ENCODE results near the gene AXL. TPM values are rescaled to one million over a fixed set of nuclear protein-coding genes. Genes with fewer than 3 reads are reported as not detected.

AXL gene
- total and polyA plus RNA-seq, 2 of the 8 experiments (the other 6 are each of a cell fraction or from before 2014, with no cell fraction given): 35.3 to 51.0 TPM

- TF ChIP-seq GABPA (IDR thresholded peaks at IDR 0.05; ENCODE audit: borderline replicate concordance, insufficient read depth, low read length) (no peak), KDM4A (IDR thresholded peaks at IDR 0.05; ENCODE audit: low read depth, low read length, severe bottlenecking) (no peak), POLR2A (IDR thresholded peaks at IDR 0.05; ENCODE audit: control extremely low read depth in 1 of 2, low read depth in 2 of 2, low read length in 2 of 2) (no peak), HDAC6 (IDR thresholded peaks at IDR 0.05; ENCODE audit: low read depth, low read length) (no peak), SAP30 (IDR thresholded peaks at IDR 0.05; ENCODE audit: insufficient read depth, insufficient replicate concordance, low read length) (no peak)
Measured at GRCh38 chr19:41195675-41196497, 23.1 kb upstream of the AXL start (continued).

Data from H1 (cell line).